GM20431 (cell line): ENCODE measurements around the gene LYL1.

ENCODE experiments used
- in situ Hi-C: fragments of 300-500 bp; cut with MseI, MboI; formaldehyde crosslinking; loops from one replicate; pipeline ENCODE4 v1.15.0; 2020; ENCODE audit warnings: low sequenced_read_pairs; ENCODE audit not compliant: unreplicated experiment

Gene LYL1

DNA sequence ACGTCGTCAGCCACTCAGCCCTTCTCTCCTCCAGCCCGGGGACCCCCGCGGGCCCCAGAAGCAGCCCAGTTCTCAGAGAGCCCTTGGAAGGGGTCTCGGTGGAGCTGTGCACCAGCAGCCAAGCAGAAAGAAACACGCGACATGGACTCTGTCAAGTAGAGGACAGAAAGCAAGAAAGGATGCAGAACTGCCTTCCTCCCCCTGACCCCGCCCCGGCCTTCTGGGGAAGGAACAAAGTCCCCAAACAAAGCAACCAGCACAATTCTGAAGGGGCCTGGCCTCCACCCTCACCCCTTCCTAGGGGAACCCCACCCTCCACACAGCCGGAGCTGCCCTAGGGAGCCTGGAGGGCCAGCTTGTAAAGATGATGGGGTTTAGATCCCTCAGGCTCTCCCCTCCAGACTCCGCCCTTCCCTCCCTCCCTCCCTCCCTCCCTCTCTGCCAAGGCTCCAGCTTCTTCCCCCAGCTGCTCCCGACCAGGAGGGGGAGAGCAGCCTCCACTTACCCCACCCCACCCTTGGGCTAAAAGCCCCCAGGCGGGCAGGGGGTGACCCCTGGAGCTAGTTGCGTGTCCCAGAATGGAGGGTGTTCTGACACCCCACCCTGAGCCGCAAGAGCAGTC, 7.8 kb downstream of the LYL1 start:
- in situ Hi-C loops, result no loop called here

DNA sequence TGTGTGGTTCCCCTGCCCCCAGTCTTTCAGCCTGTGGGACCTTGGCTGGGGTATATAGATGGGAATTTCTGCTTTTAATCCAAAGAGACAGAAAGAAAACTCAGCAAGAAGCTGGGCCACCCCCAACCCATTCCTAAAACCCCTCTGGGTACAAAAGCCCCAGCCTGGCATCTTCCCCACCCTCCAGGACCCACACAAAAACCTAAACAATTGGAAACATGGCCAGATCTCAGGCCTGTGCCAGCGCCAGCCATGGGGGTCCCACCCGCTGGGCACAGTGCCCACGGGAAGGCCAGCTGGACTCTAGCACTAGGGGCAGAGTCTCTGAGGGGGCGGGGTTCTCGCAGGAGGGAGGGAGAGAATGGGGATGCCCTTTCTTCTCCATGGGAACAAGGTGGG, 8.6 kb downstream of the LYL1 start:
- in situ Hi-C loops, result no loop called here

DNA sequence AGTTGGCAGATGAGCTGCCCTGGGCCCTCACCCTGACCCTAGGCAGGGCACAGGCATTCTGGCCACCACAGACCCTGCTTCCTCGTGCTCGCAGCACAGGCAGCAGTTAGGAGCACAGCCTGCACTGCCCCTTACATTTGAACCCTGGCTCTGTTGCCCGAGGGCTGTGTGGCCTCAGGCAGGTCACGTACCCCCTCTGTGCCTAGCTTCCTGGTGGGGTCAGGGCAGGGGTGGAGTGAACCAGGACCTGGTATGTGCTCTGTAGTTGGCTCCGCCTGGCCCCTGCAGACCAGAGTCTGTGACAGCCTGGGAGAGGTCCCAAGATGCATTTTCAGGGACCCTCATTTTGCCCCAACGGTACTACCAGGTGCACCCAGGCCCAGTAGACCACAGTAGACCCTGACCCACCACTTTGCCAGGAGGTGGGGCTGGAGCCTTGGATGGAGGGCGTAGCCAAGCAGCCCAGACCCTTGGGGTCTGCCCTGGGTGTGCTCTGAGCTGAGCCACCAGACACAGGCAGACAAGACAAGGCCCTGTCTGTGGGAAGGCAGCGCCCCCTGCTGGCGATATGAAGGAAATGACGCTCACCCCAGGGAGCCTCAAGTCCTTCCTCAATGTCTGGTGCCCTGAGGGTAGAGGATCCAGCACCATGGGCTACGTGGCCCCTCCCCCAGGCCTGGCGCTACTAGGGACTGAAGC, 9.1 kb downstream of the LYL1 start:
- in situ Hi-C loops, result no loop called here

DNA sequence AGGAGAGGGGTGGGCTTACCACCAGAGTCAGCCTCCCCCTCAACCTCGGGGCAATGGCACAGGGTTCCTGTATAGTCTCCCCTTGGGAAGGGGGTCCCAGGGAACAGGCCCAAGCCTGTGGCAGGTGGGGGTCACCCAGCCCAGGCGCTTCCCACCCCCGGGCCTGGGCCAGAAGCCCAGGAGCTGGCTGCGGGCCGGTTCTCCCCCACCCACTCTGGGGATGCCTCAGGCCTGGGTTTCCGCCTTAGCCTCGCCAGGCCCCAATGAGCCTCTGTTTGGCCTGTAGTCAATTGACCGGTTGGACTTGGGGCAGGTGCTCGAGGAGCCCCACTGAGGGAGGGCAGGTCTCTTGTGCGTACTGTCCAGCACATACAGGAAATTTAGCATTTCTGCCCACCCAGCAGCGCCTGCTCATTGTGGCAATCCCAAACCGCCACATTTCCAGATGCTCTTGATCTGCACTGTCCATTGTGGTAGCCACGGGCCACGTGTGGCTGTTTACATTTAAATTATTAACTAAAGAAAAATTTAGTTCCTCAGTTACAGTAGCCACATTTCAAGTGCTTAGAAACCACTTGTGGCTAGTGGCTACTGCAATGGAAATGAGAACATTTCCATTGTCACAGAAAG, 9.9 kb downstream of the LYL1 start:
- in situ Hi-C loops, result no loop called here

DNA sequence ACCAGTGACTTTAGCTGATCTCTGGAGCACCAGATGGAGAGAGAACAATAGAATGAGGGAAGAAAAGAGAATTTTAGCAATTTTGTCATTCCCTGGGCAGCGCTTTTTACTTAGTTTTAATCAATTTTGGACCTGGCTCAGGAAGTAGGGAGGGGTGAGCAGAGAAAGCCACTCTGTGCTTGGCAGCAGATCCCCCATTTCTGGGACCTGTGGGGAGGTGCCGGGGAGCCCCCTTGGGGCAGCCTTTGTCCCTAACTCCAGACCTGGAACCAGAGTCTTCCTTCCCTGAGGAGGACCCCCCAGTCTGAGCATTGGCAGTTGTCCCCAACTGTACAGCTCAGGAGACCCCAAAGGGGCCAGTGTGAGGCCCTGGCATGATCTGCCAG, 10.5 kb downstream of the LYL1 start:
- in situ Hi-C loops, result no loop called here

DNA sequence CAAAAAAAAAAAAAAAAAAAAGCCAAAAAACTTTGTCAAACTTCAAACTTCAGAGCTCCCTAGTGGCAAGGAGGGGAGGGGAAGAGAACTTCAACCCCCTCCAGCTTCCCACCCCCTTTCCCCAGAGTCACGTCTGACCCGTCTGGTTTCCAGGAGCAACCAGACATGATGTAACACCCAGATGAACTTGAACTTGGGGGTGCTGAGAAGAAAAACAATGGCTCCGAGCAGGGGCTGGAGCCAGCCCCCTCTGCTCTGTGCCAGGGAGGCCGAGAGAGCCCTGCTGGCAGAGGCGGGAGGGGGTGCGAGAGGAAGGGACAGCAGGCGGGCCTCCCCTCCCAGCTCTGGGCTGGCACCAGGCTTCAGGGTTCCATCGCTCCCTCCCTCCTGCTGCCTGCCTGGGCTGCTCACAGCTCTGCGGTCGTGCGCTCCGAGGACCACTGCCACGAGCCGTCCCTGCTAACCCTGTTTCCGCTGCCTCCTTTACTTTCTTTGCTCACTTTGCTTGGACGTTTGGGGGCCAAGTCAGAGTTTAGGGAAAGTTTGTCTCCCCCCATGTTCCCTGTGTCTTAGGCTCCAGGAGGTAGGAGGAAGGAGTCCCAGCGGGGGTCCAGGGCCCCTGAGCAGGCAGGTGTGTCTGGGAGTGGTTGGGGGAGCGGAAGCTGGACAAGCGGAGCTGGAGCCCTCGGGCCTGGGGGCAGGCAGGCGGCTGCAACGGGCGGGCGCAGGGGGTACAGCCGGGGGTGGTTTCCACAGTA, 11.1 kb downstream of the LYL1 start:
- in situ Hi-C loops, result no loop called here

DNA sequence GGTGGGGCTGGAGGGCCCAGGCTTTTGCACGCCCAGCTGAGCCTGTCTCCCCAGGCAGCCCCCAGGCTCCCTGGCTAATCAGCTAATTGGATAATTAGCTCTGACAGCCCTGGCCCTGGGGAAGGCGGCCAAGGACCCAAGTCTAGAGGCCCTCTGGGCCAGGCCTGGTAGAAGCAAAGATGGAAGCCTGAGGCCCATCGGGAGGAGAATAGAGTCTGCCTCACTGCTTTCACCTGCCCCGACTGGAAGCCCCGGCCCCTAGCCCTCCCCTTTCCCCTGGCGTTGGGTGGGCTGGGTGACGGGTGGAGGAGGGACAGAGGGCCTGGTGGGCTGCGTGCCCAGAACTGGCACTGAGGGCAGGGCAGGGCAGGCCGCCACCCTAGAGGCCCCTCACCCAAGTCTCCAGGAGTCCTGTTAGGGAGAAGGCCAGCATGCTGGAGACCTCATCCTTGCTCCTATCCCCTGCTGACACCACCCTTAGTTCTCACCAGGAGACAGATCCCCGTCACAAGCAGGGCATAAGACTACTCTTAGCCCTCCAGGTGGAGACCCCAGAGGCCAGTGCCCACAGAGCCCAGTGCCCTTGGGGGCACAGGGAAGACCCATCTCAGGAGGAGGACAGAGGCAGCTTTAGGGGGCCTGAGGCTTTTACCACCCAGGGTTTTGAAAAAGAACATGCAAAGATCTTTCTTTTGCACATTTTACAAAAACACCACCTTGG, 12.0 kb downstream of the LYL1 start:
- in situ Hi-C loops, result no loop called here

DNA sequence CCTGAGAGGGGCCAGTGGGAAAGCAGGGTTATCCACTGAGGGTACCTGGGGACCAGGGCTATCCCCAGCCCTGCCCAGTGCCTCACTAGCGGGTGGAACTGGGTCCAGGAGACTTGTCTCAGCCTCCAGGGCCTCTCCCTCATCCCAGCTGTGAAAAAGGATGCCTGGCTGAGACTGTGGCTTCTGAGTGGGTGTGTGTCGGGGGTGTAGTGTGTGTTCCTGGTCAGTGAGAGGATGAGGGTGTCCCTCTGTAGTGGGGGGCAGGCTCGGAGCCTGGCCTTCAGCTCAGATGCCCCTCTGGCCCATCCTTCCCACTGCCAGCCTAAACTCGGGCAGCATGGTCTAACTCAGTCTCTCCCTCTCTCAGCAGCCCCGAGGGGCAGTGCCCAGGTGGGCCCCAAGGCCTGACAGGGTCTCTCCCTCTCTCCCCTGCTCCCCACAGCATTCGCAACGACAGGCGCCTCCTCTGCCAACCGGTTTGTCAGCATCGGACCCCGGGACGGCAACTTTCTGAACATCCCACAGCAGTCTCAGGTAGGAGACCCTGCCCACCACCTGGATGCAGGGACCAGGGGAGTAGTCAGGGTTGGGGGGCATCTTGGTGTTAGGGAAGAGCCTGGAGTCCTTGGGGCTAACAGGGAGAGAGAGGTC, 12.7 kb downstream of the LYL1 start:
- in situ Hi-C loops, result loop anchor here (10.0 kb wide), 1 partner anchor 105 kb away; no protein-coding TSS in a partner anchor

DNA sequence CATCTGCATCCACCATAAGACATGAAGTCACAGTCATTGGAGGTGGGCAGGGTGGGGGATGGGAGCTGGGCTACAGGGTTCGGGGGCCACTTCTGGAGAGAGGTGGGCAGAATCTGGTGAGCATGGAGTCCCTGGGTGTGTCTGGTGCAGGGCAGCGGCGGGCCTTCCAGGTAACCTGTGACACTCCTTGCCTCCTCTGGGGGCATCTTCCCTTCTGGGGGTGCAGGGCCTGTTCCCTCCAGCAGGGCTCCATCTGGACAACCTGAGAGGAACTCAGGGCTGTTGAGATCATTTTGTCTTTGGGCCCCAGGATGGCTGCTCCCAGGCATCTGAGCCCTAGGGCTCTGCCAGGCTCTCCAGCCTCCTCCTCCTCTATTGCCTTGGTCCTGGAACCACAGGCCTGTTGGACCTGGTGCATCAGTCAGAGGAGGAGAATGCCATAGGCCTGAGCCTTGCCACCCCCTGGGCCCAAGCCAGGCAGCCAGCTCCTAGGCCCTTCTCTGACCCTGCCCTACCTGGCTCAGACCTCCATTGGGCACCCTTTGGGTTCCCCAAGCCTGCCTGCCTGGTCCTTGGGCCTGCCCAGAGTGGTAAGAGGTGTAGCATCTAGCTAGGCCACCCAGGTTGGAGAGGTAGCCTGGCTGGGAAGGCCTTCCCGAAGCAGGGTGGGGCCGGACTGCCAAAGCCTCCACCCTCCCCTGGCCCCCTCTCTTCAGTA, 13.4 kb downstream of the LYL1 start:
- in situ Hi-C loops, result loop anchor here (10.0 kb wide), 1 partner anchor 104 kb away; no protein-coding TSS in a partner anchor

DNA sequence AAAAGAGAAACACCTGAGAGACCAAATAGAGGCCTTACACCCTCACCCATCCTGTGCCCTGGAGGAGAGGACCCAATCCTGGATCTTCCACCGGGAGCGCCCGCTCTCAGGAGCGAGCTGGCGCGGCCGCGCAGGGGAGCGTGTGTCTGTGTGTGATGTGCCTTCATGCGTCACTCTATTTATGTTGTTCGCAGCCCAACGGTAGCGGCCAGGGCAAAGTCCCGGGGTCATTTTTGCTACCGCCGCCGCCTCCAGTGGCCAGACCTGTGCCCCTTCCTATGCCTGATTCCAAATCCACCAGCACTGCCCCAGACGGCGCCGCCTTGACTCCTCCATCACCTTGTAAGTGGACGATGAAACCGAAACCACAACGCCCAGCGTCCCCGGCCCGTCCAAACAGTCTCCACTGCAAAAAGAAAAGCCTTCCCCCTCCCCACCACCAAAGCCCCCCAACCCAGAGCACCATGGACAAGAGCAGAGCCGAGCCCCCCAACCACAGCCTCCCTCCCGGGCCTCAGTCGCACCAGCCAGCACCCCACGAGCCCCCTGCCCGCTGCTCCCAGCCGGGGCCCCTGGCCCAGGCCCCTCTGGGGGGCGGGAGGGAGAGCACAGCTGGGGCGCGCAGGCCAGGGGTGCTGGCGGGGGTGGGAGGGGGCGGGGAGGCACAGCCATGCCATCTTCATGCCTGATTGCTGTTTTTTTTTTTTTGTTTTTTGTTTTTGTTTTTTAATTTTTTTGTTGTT, 14.7 kb downstream of the LYL1 start:
- in situ Hi-C loops, result loop anchor here (10.0 kb wide), 1 partner anchor 103 kb away; no protein-coding TSS in a partner anchor

DNA sequence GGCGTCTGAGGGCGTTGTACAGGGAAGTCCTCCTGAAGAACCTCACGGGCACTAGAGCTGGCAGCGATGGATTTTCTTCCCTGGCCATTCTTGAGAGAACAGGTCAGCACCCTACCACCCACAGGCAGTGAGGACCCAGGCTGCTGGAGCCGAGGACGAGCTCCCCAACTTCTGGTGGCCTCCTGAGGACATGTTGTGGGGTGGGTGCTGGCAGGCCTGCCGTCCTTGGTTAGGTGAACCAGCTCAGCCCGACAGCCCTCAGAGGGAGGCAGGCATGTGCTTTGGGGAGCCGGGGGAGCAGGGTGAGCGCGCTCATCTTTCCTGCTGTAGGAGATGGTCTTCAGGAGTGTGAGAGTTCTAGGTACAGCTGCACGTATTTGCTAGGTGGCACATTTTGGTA, 15.4 kb downstream of the LYL1 start:
- in situ Hi-C loops, result loop anchor here (10.0 kb wide), 1 partner anchor 102 kb away; no protein-coding TSS in a partner anchor

DNA sequence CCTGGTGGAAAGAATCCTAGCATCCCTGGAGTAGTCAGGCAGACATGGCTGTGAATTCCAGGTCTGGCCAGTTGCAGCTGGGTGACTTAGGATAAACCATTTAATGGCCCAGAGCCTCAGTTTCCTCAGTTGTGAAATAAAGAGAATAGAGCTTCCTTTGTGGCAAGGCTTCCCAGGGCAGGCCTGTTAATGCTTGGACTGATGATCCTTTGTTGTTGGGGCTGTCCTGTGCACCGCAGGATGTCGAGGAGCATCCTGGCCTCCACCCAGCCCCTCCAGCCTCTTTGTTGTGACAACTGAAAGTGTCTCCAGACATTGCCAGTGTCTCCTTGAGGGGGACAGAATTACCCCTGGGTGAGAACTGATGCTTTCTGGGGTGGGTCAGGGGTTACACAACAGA, 16.3 kb downstream of the LYL1 start:
- in situ Hi-C loops, result loop anchor here (10.0 kb wide), 1 partner anchor 102 kb away; no protein-coding TSS in a partner anchor

DNA sequence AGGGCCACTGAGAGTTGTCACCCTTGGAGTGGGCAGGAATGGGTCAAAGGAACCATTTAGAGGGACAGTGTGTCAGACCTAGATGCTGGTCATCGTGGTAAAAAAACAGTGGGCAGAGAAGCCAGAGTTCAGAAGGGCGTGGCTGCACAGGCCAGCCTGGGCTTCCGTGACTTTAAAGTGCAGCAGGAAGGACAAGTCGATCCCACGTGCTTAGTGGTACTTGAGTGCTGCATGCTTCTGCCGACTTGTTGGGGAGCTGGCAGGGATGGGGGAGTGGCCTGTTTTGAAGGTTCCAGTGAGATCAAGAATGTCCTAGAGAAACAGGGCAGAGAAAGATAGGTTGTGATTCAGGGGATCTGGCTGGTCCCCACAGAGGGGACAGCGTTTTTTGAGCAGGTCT, 17.0 kb downstream of the LYL1 start:
- in situ Hi-C loops, result loop anchor here (10.0 kb wide), 1 partner anchor 101 kb away; no protein-coding TSS in a partner anchor

DNA sequence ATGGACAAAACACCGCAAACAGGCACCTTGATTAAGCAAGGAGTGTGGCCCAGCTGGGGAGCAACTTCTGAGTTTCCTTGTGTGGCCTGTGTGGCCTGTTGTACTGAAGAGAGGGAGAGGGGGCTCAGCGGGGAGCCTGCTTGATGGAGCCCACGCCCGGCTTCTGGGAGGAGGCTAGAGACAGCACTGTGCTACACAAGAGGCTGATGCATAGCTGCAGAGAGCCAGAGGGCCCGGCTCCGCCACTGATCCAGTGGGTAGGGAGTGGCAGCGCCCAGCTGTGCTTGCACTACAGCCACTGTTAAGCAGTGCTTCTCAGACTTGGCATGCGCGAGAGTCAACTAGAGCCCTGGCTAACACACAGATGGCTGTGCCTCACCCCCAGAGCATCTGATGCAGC, 19.0 kb downstream of the LYL1 start:
- in situ Hi-C loops, result loop anchor here (10.0 kb wide), 1 partner anchor 99 kb away; no protein-coding TSS in a partner anchor

DNA sequence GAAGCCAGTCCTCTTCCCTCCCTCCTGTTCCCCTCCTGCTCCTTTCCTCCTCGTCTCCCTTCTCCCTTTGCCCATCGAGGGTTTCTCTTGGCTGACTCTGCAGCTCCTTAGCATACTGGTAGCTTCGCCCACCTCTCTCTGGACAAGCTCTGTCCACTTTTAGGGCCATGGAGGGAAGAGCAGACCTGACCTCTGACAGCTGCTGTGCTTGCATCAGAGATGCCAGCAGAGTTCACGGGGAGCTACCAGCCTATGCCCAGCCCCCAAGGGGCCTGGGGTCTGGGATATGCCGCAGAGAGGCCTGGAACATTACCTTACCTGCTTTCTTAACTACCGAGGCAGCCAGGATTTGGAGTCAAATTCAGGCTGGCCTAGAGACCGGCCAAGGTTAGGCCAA, 19.7 kb downstream of the LYL1 start:
- in situ Hi-C loops, result loop anchor here (10.0 kb wide), 1 partner anchor 98 kb away; no protein-coding TSS in a partner anchor

DNA sequence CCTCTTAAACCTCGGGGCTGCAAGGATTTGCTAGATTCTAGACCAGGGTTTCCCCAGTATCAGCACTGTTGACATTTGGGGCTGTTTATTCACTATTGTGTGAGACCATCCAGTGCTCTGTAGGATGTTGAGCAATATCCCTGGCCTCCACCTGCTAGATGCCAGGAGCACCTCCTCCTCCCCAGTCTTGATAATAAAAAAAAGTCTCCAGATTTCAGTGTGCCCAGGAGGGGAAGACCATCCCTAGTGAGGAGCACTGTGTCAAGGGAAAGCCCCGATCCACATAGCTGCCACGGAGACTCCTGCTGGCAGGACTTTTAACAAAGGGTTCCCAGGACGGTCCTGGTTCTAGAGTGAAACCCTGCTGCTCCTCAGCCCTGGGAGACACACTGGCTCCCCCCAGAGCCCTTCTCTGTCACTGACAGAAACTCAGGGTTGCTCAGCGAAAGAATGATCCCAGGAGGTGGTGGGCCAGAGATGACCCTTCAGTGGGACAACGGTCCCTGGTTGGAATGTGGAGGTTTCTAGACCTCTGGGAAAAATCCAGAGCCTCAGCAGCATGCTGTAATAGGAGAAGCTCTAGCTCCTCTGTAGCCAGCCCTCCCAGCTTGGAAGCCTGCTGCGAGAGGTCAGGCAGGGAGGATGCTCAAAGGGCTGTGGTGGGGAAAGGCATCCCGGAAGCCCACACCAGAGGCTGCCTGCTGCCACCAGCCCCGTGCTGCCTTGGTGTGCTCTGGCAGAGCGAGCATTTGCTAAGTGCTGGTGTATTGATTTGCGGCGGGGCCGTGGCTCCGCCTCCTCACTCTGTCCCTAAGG, 20.3 kb downstream of the LYL1 start:
- in situ Hi-C loops, result loop anchor here (10.0 kb wide), 1 partner anchor 98 kb away; no protein-coding TSS in a partner anchor

DNA sequence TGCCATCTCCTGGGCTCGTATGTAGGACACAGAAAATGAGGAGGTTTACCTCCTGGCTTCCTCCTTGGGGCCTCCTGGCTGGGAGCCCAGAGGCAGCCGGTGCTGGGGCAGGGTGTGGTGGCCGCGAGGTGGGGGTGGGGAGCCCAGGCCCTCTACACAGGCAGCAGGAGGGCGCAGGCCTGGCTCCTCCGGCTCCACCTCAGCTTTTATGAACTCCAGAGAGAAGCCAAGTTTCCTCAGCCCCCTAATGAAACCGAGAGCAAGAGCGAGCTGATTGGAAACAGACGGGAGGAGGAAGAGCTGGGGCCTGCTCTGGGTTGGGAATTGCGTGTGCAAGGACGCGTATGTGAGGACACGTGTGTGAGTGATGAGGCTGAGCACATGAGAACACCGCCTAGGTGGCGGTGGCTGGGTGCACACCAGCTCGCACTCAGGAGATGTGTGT, 23.1 kb downstream of the LYL1 start:
- in situ Hi-C loops, result no loop called here
